Lung (tissue), 12 donors: ENCODE measurements around the gene CRTAC1. TPM values are rescaled to one million over a fixed set of nuclear protein-coding genes. Genes with fewer than 3 reads are reported as not detected.

Source experiments
- ATAC-seq: fragments of 200-7000 bp; cut with Tn5 transposase; one replicate; pipeline ENCODE4 v1.9.1; 2020; ENCODE audit warnings: moderate number of reproducible peaks; ENCODE audit not compliant: insufficient read depth, low FRiP score
- DNase-seq, 3 donors: peaks; one replicate each; pipeline ENCODE4 v3.0.0-alpha.2; 2013 to 2017
- H3K27ac ChIP-seq, 2 donors: one replicate each; pipeline ENCODE4 v1.5.1; 2013; ENCODE audit warnings: mild to moderate bottlenecking in 2 of 2, moderate library complexity in 2 of 2, control low read depth in 1 of 2, inconsistent platforms in 1 of 2, low read depth in 1 of 2, low read length in 1 of 2
- H3K27me3 ChIP-seq, 3 donors: one replicate each; pipeline ENCODE4 v1.5.1; 2013; ENCODE audit warnings: low read length in 2 of 3; ENCODE audit not compliant: control insufficient read depth in 3 of 3, insufficient read depth in 3 of 3
- H3K36me3 ChIP-seq, 4 donors: one replicate each; pipeline ENCODE4 v1.5.1; 2013; ENCODE audit warnings: low read length in 4 of 4, mild to moderate bottlenecking in 1 of 4, moderate library complexity in 1 of 4; ENCODE audit not compliant: control insufficient read depth in 4 of 4, insufficient read depth in 4 of 4
- H3K4me1 ChIP-seq, 5 donors: one replicate each; pipeline ENCODE4 v1.5.1; 2013; ENCODE audit warnings: low read length in 5 of 5, mild to moderate bottlenecking in 2 of 5, moderate library complexity in 1 of 5; ENCODE audit not compliant: control insufficient read depth in 5 of 5, insufficient read depth in 5 of 5
- H3K4me3 ChIP-seq: one replicate; pipeline ENCODE4 v1.5.1; 2013; ENCODE audit warnings: mild to moderate bottlenecking, control low read depth, moderate library complexity
- H3K9ac ChIP-seq, 2 donors: one replicate each; pipeline ENCODE4 v1.5.1; 2013; ENCODE audit warnings: low read length in 2 of 2, control low read depth in 1 of 2; ENCODE audit not compliant: insufficient read depth in 1 of 2
- H3K9me3 ChIP-seq, 4 donors: one replicate each; pipeline ENCODE4 v1.5.1; 2013; ENCODE audit warnings: low read length in 3 of 4, mild to moderate bottlenecking in 1 of 4, moderate library complexity in 1 of 4; ENCODE audit not compliant: control insufficient read depth in 4 of 4, insufficient read depth in 3 of 4
- CTCF ChIP-seq: IDR thresholded peaks from 2 replicates; pipeline ENCODE4 v1.5.1; 2012; ENCODE audit warnings: mild to moderate bottlenecking; ENCODE audit errors: control extremely low read depth, extremely low read depth
- WGBS, 2 donors: extraction: QIAGEN DNeasy Blood & Tissue Kit; methylation state at CpG; one replicate each; pipeline ENCODE4 v1.1.7; 2013; 5-methylcytosine and 5-hydroxymethylcytosine counted together
- polyA plus RNA-seq, 2 donors: library from polyadenylated mRNA; stranded (reverse); fragments of 200-250 nt; gene quantifications; one replicate each; pipeline ENCODE4 v1.2.1, GENCODE V29; 2013
- total RNA-seq, 2 donors: library from RNA; depleted of rRNA in 1 of 2; stranded (reverse); fragments of >200 nt in 1 of 2; gene quantifications; one replicate each; pipeline ENCODE4 v1.2.1, GENCODE V29; 2014 to 2021
- donor health status: control.
- donor health status: control.
- donor health status: Bipolar disorder and iron deficiency.
- donor health status: healthy.
- donor health status: DM: yes; HTN: yes; CAD: no.

The CRTAC1 gene
- total and polyA plus RNA-seq, 4 donors = 45.8 to 82.4 (median 54.3) TPM

GRCh38 chr10:97911217-97911616, 119.2 kb downstream of the CRTAC1 start:
- Histone ChIP-seq H3K4me1 (peaks cover 0 to 6% (median 5%) of the 10 kb centered on the region in 5 donors), H3K9ac (no peak overlapping the region), H3K27ac (no peak overlapping the region), H3K36me3 (no peaks in the 10 kb centered on the region), H3K27me3 (peaks cover 0 to 3% (median 0%) of the 10 kb centered on the region in 3 donors), H3K9me3 (no peaks in the 10 kb centered on the region), H3K4me3 (no peak overlapping the region)
- 65 to 66% methylated on average over 5 of the region's 5 CpGs for WGBS, 2 donors
- DNase-seq (no peak), ATAC-seq (no peak)
- no peak for TF ChIP-seq CTCF

DNA sequence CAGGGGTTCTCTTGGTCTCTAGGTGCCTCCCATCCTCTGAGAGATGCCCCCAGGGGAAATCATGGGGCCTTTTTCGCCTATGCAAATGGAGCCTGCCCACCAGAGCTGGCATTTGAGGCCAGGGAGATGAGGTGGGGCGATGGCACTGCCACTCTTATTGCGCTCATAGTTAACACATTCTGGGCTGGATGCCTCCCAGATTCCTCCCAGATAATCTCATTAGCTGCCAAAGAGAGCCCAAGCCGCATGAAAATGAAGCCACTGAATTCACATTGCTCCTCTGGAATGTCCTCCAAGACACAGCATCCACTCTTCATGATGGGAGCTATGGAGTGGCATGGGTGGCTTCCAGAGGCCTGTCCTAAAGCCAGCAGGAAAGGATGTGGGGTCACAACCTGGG, 119.8 kb downstream of the CRTAC1 start:
- Histone ChIP-seq H3K36me3 (no peaks in the 10 kb centered on the region), H3K9me3 (no peaks in the 10 kb centered on the region), H3K4me1 (peaks cover 0 to 5% (median 4%) of the 10 kb centered on the region in 5 donors), H3K4me3 (no peak overlapping the region), H3K9ac (no peak overlapping the region), H3K27me3 (peaks cover 0 to 3% (median 0%) of the 10 kb centered on the region in 3 donors), H3K27ac (no peak overlapping the region)
- WGBS, 2 donors = 62 to 73% methylated on average over 4 of the region's 4 CpGs
- ATAC-seq (no peak), DNase-seq (no peak)
- TF ChIP-seq CTCF = no peak

- H3K9ac ChIP-seq = no peak overlapping the region
- H3K27me3 ChIP-seq = peaks cover 0 to 3% (median 0%) of the 10 kb centered on the region in 3 donors
- TF ChIP-seq CTCF = no peak
- H3K4me1 ChIP-seq = peaks cover 0 to 10% (median 0%) of the 10 kb centered on the region in 5 donors
- H3K27ac ChIP-seq = no peak overlapping the region
- H3K36me3 ChIP-seq = no peaks in the 10 kb centered on the region
- ATAC-seq = no peak
- DNase-seq = no peak
- no peaks in the 10 kb centered on the region for H3K9me3 ChIP-seq
- H3K4me3 ChIP-seq = no peak overlapping the region
- WGBS, 2 donors = 80 to 85% methylated on average over 12 of the region's 12 CpGs
Observed at GRCh38 chr10:97907830-97908229, 122.6 kb downstream of the CRTAC1 start.

DNA sequence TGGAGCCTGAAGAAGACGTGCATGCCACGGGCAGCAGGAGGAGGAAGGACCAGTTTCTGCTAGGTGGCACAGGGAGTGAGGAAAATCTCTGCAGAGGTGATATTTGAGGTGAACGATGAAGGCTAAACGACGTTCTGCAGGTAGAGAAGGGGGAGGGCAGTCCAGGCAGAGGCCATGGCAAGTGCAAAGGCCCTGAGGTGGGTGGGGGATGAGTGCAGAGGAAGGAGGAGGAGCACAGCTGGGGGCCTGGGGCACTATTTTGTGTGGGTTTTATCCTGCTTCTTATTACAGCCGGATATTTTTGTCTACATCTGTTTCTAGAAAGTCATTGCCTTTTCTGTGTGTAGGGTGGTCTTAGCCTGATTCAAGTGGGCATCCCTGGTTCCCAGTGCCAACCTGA, 123.2 kb downstream of the CRTAC1 start:
- no peaks in the 10 kb centered on the region for H3K36me3 ChIP-seq
- WGBS, 2 donors = 70 to 89% methylated on average over 6 of the region's 6 CpGs
- no peak overlapping the region for H3K4me3 ChIP-seq
- ATAC-seq = no peak
- no peak for DNase-seq
- no peak for TF ChIP-seq CTCF
- no peak overlapping the region for H3K9ac ChIP-seq
- peaks cover 0 to 10% (median 0%) of the 10 kb centered on the region in 5 donors for H3K4me1 ChIP-seq
- H3K9me3 ChIP-seq = no peaks in the 10 kb centered on the region
- H3K27ac ChIP-seq = no peak overlapping the region
- H3K27me3 ChIP-seq = peaks cover 0 to 3% (median 0%) of the 10 kb centered on the region in 3 donors
